Smooth muscle cell (in vitro differentiated cells): ENCODE results near the gene RANBP17. TPM values are rescaled to one million over a fixed set of nuclear protein-coding genes. Genes with fewer than 3 reads are reported as not detected.

ENCODE experiments used
- DNase-seq: peaks from one replicate; lab custom pipeline; 2025; ENCODE audit not compliant: unreplicated experiment; lab: John Stamatoyannopoulos, UW
- H2AFZ ChIP-seq: fragments of 200-600 bp; sonication (generic); 2 replicates; pipeline ENCODE4 v1.6.0; 2016; ENCODE audit warnings: antibody characterized with exemption, low read depth, mild to moderate bottlenecking
- H3F3A ChIP-seq: fragments of 200-600 bp; sonication (generic); 2 replicates; pipeline ENCODE4 v1.6.0; 2017; ENCODE audit warnings: antibody characterized with exemption, low read depth
- H3K27ac ChIP-seq: fragments of 200-600 bp; sonication (generic); 2 replicates; pipeline ENCODE4 v1.5.1; 2016; ENCODE audit warnings: low read depth, mild to moderate bottlenecking
- H3K27me3 ChIP-seq: fragments of 200-600 bp; sonication (generic); 2 replicates; pipeline ENCODE4 v1.6.1; 2016; ENCODE audit warnings: low read depth, mild to moderate bottlenecking
- H3K36me3 ChIP-seq: fragments of 200-600 bp; sonication (generic); 2 replicates; pipeline ENCODE4 v1.5.1; 2016; ENCODE audit warnings: low read depth
- H3K4me1 ChIP-seq: fragments of 200-600 bp; sonication (generic); 2 replicates; pipeline ENCODE4 v1.5.1; 2016; ENCODE audit warnings: low read depth
- H3K4me2 ChIP-seq: fragments of 200-600 bp; sonication (generic); 2 replicates; pipeline ENCODE4 v1.6.0; 2016; ENCODE audit warnings: mild to moderate bottlenecking
- H3K4me3 ChIP-seq: fragments of 200-600 bp; sonication (generic); 2 replicates; pipeline ENCODE4 v1.5.1; 2016; ENCODE audit warnings: mild to moderate bottlenecking
- H3K79me2 ChIP-seq: fragments of 200-600 bp; sonication (generic); 2 replicates; pipeline ENCODE4 v1.6.0; 2016; ENCODE audit warnings: low read depth, mild to moderate bottlenecking
- H3K9ac ChIP-seq: fragments of 200-600 bp; sonication (generic); 2 replicates; pipeline ENCODE4 v1.6.0; 2016; ENCODE audit warnings: low read depth
- H3K9me3 ChIP-seq: fragments of 200-600 bp; sonication (generic); replicated peaks from 2 replicates; pipeline ENCODE4 v1.5.1; 2016; ENCODE audit warnings: low read depth
- H4K20me1 ChIP-seq: fragments of 200-600 bp; sonication (generic); 2 replicates; pipeline ENCODE4 v1.6.0; 2016; ENCODE audit warnings: low read depth
- WGBS: methylation state at CpG from one replicate; pipeline ENCODE4 v1.1.7; 2016; ENCODE audit warnings: low lambda C conversion rate; 5-methylcytosine and 5-hydroxymethylcytosine counted together
- polyA plus RNA-seq: library from polyadenylated mRNA; unstranded; fragments of >200 nt; fragmentation: Nextera tagmentation; extraction: Ambion mirVana; gene quantifications from 2 replicates; pipeline ENCODE4 v1.2.1, GENCODE V29; 2016
- total RNA-seq: library from RNA; depleted of rRNA; stranded (reverse); fragments of >200 nt; gene quantifications from 2 replicates; pipeline ENCODE4 v1.2.3, GENCODE V29; 2014
- TF ChIP-seq, protein P1 (sequence below): fragments of 200-600 bp; sonication (generic); IDR thresholded peaks from 2 replicates; pipeline ENCODE4 v1.5.1; 2017; ENCODE audit warnings: borderline replicate concordance, mild to moderate bottlenecking, antibody characterized with exemption; ENCODE audit not compliant: insufficient read depth, poor library complexity, severe bottlenecking

RANBP17 gene
- total and polyA plus RNA-seq, 2 experiments from 2014 or later = 13.0 to 42.6 TPM

DNA sequence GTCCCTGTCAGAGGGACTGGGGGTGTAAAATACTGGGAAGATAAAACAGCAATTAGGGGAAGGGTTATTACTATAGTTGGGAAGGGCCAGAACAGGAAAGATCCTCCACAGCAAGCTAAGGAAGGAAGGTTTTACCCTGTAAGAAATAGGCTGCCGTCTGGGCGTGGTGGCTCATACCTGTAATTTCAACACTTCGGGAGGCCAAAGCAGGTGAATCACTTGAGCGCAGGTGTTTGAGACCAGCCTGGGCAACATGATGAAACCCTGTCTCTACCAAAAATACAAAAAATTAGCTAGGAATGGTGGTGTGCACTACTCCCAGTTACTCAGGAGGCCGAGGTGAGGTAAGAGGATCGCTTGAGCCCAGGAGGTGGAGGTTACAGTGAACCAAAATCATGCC is 282.1 kb downstream of the RANBP17 start:
- H3K27ac ChIP-seq = no peak overlapping the region
- TF ChIP-seq, protein P1, sequence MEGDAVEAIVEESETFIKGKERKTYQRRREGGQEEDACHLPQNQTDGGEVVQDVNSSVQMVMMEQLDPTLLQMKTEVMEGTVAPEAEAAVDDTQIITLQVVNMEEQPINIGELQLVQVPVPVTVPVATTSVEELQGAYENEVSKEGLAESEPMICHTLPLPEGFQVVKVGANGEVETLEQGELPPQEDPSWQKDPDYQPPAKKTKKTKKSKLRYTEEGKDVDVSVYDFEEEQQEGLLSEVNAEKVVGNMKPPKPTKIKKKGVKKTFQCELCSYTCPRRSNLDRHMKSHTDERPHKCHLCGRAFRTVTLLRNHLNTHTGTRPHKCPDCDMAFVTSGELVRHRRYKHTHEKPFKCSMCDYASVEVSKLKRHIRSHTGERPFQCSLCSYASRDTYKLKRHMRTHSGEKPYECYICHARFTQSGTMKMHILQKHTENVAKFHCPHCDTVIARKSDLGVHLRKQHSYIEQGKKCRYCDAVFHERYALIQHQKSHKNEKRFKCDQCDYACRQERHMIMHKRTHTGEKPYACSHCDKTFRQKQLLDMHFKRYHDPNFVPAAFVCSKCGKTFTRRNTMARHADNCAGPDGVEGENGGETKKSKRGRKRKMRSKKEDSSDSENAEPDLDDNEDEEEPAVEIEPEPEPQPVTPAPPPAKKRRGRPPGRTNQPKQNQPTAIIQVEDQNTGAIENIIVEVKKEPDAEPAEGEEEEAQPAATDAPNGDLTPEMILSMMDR = no peak
- no peaks in the 10 kb centered on the region for H3F3A ChIP-seq
- H3K4me2 ChIP-seq = no peak overlapping the region
- H4K20me1 ChIP-seq = no peaks in the 10 kb centered on the region
- 91% methylated on average over 6 of the region's 6 CpGs for WGBS
- H3K27me3 ChIP-seq = no peaks in the 10 kb centered on the region
- H3K36me3 ChIP-seq = no peaks in the 10 kb centered on the region
- no peak overlapping the region for H2AFZ ChIP-seq
- no peak overlapping the region for H3K4me3 ChIP-seq
- no peaks in the 10 kb centered on the region for H3K9me3 ChIP-seq
- H3K4me1 ChIP-seq = no peaks in the 10 kb centered on the region
- no peak for DNase-seq
- no peaks in the 10 kb centered on the region for H3K79me2 ChIP-seq
- H3K9ac ChIP-seq = no peak overlapping the region

GRCh38 chr5:171149333-171149732 is 287.5 kb downstream of the RANBP17 start:
- Histone ChIP-seq H3K4me3 (no peak overlapping the region), H2AFZ (no peak overlapping the region), H3K9ac (no peak overlapping the region), H3K9me3 (no peaks in the 10 kb centered on the region), H3K36me3 (no peaks in the 10 kb centered on the region), H3K27ac (no peak overlapping the region), H3K4me2 (no peak overlapping the region), H3K27me3 (no peaks in the 10 kb centered on the region), H3K4me1 (peaks cover 15% of the 10 kb centered on the region), H3F3A (no peaks in the 10 kb centered on the region), H4K20me1 (no peaks in the 10 kb centered on the region), H3K79me2 (no peaks in the 10 kb centered on the region)
- TF ChIP-seq, protein P1 = no peak
- WGBS = 55% methylated on average over 2 of the region's 2 CpGs
- DNase-seq = no peak

GRCh38 chr5:171149772-171150171 is 288.0 kb downstream of the RANBP17 start:
- WGBS = 95% methylated on average over 3 of the region's 3 CpGs
- Histone ChIP-seq H3K27me3 (no peaks in the 10 kb centered on the region), H4K20me1 (no peaks in the 10 kb centered on the region), H3K9ac (no peak overlapping the region), H3K4me1 (peaks cover 15% of the 10 kb centered on the region), H3K9me3 (no peaks in the 10 kb centered on the region), H3K4me2 (no peak overlapping the region), H3K4me3 (no peak overlapping the region), H3K27ac (no peak overlapping the region), H3F3A (no peaks in the 10 kb centered on the region), H2AFZ (no peak overlapping the region), H3K79me2 (no peaks in the 10 kb centered on the region), H3K36me3 (no peaks in the 10 kb centered on the region)
- TF ChIP-seq, protein P1 = no peak
- no peak for DNase-seq

GRCh38 chr5:171152382-171152781 is 290.6 kb downstream of the RANBP17 start:
- Histone ChIP-seq H3K79me2 (no peaks in the 10 kb centered on the region), H2AFZ (no peak overlapping the region), H3K9ac (no peak overlapping the region), H3K4me3 (no peak overlapping the region), H3K27ac (no peak overlapping the region), H3K9me3 (no peaks in the 10 kb centered on the region), H3K4me1 (peaks cover 21% of the 10 kb centered on the region), H3K4me2 (no peak overlapping the region), H3K27me3 (no peaks in the 10 kb centered on the region), H3F3A (no peaks in the 10 kb centered on the region), H3K36me3 (no peaks in the 10 kb centered on the region), H4K20me1 (no peaks in the 10 kb centered on the region)
- TF ChIP-seq, protein P1 = no peak
- WGBS = 88% methylated on average over 4 of the region's 4 CpGs
- DNase-seq = no peak
